ENCODE data around the gene FBN2.

GRCh38 chr5:128427921-128428320 is 110.1 kb downstream of the FBN2 start:
- no peak for TF ChIP-seq CTCF (conservative IDR thresholded peaks at IDR 0.05; ENCODE audit: low read length)
- TF ChIP-seq EZH2phosphoT487 (IDR thresholded peaks at IDR 0.05; ENCODE audit: borderline replicate concordance), result no peak

Data from Loucy (cell line).